Lower leg skin (tissue), 3 donors: ENCODE results near the gene GATAD2B.

Source experiments
- POLR2A ChIP-seq, 2 donors: fragments of 450-650 bp; IDR thresholded peaks; one replicate each; pipeline ENCODE4 v1.6.1; 2016 to 2017; ENCODE audit warnings: antibody characterized with exemption in 2 of 2, mild to moderate bottlenecking in 1 of 2, moderate library complexity in 1 of 2
- TF ChIP-seq, protein P1 (sequence below), 3 donors: fragments of 450-650 bp; IDR thresholded peaks; one replicate each; pipeline ENCODE4 v1.5.1; 2016; ENCODE audit warnings: antibody characterized with exemption in 3 of 3, mild to moderate bottlenecking in 3 of 3, moderate library complexity in 2 of 3

DNA sequence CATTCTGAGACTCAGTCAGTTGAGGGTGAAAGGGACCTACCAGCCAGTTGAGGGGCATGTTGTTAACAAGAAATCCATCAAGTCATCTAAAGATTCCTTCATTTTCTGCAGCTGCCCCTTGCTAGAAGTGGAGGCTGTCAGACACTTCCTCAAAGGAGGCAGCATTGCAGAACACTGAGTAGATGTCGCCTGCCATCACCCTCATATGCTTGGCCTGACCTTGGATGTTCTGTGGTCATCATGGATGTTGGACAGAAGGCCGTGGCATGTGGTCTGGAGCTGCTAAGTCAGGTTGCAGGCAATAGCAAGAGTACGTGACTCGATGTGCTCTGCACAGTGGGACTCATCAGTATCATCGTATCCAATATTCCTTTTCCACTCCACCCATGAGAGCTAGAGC is 70.6 kb downstream of the GATAD2B start:
- no peak for TF ChIP-seq POLR2A (IDR thresholded peaks at IDR 0.05)
- TF ChIP-seq, protein P1, sequence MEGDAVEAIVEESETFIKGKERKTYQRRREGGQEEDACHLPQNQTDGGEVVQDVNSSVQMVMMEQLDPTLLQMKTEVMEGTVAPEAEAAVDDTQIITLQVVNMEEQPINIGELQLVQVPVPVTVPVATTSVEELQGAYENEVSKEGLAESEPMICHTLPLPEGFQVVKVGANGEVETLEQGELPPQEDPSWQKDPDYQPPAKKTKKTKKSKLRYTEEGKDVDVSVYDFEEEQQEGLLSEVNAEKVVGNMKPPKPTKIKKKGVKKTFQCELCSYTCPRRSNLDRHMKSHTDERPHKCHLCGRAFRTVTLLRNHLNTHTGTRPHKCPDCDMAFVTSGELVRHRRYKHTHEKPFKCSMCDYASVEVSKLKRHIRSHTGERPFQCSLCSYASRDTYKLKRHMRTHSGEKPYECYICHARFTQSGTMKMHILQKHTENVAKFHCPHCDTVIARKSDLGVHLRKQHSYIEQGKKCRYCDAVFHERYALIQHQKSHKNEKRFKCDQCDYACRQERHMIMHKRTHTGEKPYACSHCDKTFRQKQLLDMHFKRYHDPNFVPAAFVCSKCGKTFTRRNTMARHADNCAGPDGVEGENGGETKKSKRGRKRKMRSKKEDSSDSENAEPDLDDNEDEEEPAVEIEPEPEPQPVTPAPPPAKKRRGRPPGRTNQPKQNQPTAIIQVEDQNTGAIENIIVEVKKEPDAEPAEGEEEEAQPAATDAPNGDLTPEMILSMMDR (IDR thresholded peaks at IDR 0.05) = no peak
